ENCODE data around the gene IFNA14. TPM values are rescaled to one million over a fixed set of nuclear protein-coding genes. Genes with fewer than 3 reads are reported as not detected.
"Not testable (repeated sequence)": the region's sequence is repeated elsewhere in the genome, so short reads cannot be mapped to it uniquely, and the experiment has no call there.

IFNA14 gene
- total RNA-seq, 1 donor from 2014 or later, result not detected

GRCh38 chr9:21207043-21207442, 32.8 kb downstream of the IFNA14 start, which contains the start of gene IFNA10:
TSS of gene IFNA10 (minus strand) at chr9:21207143. CDS start at chr9:21207097, 46 bp downstream.
- H3K9me3 Mint-ChIP-seq; DNase-seq (ENCODE audit: low spot score); intact Hi-C loops (cut with micrococcal nuclease); H3K4me3 Mint-ChIP-seq; H3K36me3 Mint-ChIP-seq (ENCODE audit: low read depth); H3K4me1 Mint-ChIP-seq (ENCODE audit: low read depth); H3K27ac Mint-ChIP-seq: not testable (repeated sequence)
- H3K27me3 Mint-ChIP-seq (ENCODE audit: insufficient read depth), result peaks cover 20% of the 10 kb centered on the region

DNA sequence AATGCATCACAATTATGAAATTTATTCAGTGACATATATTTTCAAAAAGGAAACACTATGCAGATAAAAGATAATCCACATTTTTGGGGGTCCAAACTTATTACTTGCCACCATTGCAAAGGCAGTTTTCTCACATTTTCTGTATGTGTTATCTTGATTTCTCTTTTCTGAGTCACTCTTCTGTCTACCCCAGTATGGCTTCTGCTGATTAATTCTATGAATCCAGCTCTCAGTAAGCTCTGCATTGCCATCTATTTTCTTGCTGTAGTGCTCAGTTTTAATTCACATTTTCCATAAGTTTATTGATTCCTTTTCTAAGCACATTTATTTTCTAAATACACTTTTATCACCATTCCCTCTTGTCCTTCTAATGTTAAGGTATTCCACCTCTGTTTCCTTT, 34.6 kb downstream of the IFNA14 start:
- Mint-ChIP-seq H3K9me3 (no peaks in the 10 kb centered on the region), H3K36me3 (ENCODE audit: low read depth) (peaks cover 1% of the 10 kb centered on the region), H3K4me1 (ENCODE audit: low read depth) (no peaks in the 10 kb centered on the region), H3K27ac (no peak overlapping the region), H3K4me3 (no peak overlapping the region), H3K27me3 (ENCODE audit: insufficient read depth) (peaks cover 25% of the 10 kb centered on the region)
- no peak for DNase-seq (ENCODE audit: low spot score)
- intact Hi-C loops (cut with micrococcal nuclease), result no loop called here

DNA sequence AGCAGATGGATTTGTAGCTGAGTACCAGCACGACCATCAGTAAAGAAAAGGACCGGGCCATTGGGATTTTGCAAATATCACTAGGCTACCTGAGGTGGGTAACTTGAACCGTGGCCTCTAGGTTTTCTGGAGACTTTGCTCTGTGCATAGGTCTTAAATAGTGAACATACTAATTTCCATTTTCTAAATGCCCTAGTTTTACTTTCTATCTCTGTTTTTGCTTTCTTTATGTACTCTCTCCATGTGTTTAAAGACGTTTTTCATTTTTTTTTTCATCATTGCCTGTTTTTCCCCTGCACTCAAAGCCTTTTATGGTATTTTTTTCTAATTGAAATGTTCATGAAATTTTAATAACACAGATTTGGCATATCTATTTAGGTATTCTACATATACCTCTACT, 37.7 kb downstream of the IFNA14 start, which contains the start of gene IFNA7:
Gene IFNA7 (minus strand): TSS at position 101 of the 400 bp plus-strand sequence. CDS start 40 bp downstream, at position 61.
- H3K36me3 Mint-ChIP-seq (ENCODE audit: low read depth); H3K4me3 Mint-ChIP-seq; H3K27ac Mint-ChIP-seq; intact Hi-C loops (cut with micrococcal nuclease); H3K9me3 Mint-ChIP-seq; DNase-seq (ENCODE audit: low spot score); H3K4me1 Mint-ChIP-seq (ENCODE audit: low read depth): not testable (repeated sequence)
- H3K27me3 Mint-ChIP-seq (ENCODE audit: insufficient read depth), result peaks cover 28% of the 10 kb centered on the region

GRCh38 chr9:21194867-21195776, 44.7 kb downstream of the IFNA14 start:
- intact Hi-C loops (cut with micrococcal nuclease), result loop anchor here (1.0 to 10.0 kb wide), 3 partner anchors 132 to 594 kb away; no protein-coding TSS in a partner anchor
- not testable (repeated sequence) for H3K36me3 Mint-ChIP-seq (ENCODE audit: low read depth); H3K4me3 Mint-ChIP-seq

More at GRCh38 chr9:21194867-21195776, 44.7 kb downstream of the IFNA14 start:
- not testable (repeated sequence) for H3K9me3 Mint-ChIP-seq; H3K4me1 Mint-ChIP-seq (ENCODE audit: low read depth); H3K27ac Mint-ChIP-seq
- peak; percentile 22 for DNase-seq (ENCODE audit: low spot score)
- peaks cover 17% of the 10 kb centered on the region for H3K27me3 Mint-ChIP-seq (ENCODE audit: insufficient read depth)

Other genes starting within 250 kb of the IFNA14 start
- 2.7 and 3.0 TPM in 2 replicates for gene HACD4, start 208.4 kb downstream of the IFNA14 start, total RNA-seq
- gene IFNB1, start 162.1 kb downstream of the IFNA14 start, total RNA-seq, result 0.23 TPM in 1 of 2 replicates, not detected in the other
- not detected in 2 replicates for gene IFNW1, start 98.2 kb downstream of the IFNA14 start, total RNA-seq
- not detected in 2 replicates for gene IFNA21, start 73.3 kb downstream of the IFNA14 start, total RNA-seq
- not detected in 2 replicates for gene IFNA4, start 52.4 kb downstream of the IFNA14 start, total RNA-seq
- not detected in 2 replicates for gene IFNA7, start 37.8 kb downstream of the IFNA14 start, total RNA-seq
- not detected in 2 replicates for gene IFNA10, start 32.9 kb downstream of the IFNA14 start, total RNA-seq
- not detected in 2 replicates for gene IFNA16, start 22.7 kb downstream of the IFNA14 start, total RNA-seq
- not detected in 2 replicates for gene IFNA17, start 11.8 kb downstream of the IFNA14 start, total RNA-seq
- not detected in 2 replicates for gene IFNA5, start 65.3 kb upstream of the IFNA14 start, total RNA-seq
- gene KLHL9, start 95.4 kb upstream of the IFNA14 start, total RNA-seq, result 14.1 and 15.6 TPM in 2 replicates
- not detected in 2 replicates for gene IFNA6, start 110.9 kb upstream of the IFNA14 start, total RNA-seq
- not detected in 2 replicates for gene IFNA13, start 128.1 kb upstream of the IFNA14 start, total RNA-seq
- not detected in 2 replicates for gene IFNA2, start 145.4 kb upstream of the IFNA14 start, total RNA-seq
- gene IFNA8, start 169.1 kb upstream of the IFNA14 start, total RNA-seq, result not detected in 2 replicates
- gene IFNA1, start 200.4 kb upstream of the IFNA14 start, total RNA-seq, result not detected in 2 replicates
- gene IFNE, start 242.3 kb upstream of the IFNA14 start, total RNA-seq, result not detected in 2 replicates

Measured in activated T-helper 1 cell treated with anti-CD3 and anti-CD28 coated beads, Interleukin-12 subunit alpha, Interleukin-12 subunit beta, Interleukin-2, Interleukin-4 antibody, amounts not matched to agents 30 ng/mL and 10 ng/mL and 1 ng/mL, durations not matched to agents 14 hours and 24 hours and 36 hours (primary cell).